Measurements from ENCODE around the gene DAPK1.

DAPK1 gene

DNA sequence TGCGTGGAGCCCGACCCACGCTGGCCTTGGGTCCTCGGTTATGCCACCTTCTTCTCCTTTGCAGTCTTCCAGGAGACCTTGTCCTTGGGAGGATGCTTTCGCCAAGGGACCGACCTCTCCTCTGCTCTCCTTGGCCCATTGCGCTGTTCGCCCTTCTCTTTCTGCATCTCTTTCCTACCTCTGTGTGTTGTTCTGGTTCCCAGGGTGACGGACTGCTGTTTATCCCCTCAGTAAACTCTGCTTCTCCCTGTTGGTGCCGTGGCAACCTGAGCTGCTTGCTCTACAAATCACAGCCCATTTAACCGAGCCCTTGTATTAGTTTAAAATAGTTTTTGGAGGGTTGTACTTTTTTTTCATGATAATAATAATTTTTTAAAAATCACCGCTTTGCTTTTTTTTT, 97.9 kb downstream of the DAPK1 start:
- DNase-seq: no peak

DNA sequence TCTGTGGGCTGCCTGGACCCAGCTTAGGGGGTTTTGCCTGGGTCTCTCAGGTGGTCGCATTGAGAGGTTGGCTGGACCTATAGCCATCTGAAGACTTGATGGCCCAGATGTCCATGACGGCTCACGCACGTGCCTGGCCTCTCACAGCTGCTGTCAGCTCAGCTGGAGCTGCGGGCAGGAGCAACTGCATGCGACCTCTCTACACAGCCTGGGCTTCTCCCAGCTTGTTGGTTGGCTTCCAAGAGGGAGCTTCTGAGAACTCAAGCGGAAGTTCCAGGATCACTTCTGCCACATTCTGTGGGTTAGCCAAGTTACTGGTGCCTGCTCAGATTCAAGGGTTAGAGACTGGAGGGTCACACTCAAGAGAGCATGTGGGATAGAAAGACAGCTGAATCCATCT, 99.2 kb downstream of the DAPK1 start:
- DNase-seq: no peak

DNA sequence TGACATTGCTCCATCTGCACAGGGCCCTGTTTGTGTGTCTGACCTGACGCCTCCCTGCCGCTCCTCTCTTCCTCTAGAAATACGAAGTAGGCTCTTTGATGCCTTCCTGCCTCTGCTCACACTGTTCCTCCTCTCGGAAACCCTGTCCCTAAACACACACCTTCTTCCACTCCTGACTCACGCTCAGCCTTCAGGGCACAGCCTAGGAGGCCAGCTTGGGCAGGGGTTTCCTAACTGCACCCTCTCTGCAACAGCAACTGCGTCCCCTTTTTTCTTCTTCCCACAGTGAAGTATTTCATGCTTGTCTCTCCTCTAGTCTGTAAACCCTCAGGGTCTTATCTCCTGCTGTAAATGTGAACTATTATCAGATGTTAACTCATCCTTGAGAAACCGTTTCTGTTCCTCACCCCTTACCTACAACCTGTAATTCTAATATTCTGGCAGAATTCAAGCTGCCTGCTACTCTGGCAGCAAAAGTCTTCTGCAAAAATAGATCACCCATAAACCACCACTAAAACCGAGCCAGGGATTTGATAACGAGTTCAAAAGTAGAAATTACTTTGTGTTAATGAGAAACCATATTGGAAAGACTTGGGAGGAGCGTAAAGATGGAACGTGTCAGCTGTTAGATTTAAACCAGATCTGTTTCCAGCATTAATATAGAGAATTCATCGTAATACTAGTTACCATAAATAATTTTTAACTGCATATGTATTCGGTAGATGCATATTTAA, 100.2 kb downstream of the DAPK1 start:
- DNase-seq: no peak

DNA sequence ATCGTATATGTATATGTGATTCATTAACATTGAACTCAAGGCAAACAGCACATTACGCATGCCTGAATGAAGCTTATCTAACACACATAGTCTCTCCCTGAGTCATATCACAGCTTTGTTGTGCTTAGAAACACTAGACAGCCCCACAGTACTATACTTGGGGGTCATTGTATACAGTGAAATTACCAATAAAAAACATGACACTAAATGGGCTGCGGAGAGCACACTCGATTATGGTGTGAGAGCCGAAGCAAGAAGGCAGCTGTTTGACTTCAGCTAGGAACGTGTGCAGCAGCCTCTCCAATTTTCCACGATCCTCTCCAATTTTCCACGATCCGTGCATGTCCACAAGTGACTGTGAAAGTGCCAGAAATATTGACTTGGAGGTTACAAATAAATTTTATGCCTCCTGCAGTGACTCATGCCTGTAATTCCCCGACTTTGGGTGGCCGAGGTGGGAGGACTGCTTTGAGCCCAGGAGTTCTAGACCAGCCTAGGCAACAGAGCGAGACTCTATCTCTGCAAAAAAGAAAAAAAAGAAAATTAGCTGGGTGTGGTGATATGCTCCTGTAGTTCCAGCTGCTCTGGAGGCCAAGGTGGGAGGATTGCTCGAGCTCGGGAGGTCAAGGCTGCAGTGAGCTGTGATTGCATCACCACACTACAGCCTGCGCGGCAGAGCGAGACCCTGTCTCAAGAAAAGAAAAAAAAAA, 102.4 kb downstream of the DAPK1 start:
- peak; percentile 48 to 59 (median 52) for DNase-seq

DNA sequence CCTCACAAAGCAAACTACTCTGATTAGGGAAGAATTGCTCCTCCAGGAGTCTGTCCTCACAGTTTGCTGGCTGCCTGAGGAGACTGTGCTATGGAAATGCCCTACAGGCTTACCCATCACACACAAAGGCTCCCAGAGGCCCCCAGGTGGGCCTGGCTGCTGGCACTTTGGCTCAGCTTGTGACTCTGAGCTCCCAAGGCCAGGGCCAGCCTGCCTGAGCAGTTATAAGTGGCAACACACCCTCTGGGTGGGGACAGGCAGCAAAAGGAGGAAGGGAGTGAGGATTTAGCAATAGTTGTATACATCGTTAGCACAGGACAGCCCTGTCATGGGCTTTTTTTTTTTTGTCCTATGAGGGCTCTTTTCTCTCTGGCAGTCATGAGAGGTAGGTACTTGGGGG, 103.5 kb downstream of the DAPK1 start:
- peak; percentile 82 to 83 (median 83) for DNase-seq

DNA sequence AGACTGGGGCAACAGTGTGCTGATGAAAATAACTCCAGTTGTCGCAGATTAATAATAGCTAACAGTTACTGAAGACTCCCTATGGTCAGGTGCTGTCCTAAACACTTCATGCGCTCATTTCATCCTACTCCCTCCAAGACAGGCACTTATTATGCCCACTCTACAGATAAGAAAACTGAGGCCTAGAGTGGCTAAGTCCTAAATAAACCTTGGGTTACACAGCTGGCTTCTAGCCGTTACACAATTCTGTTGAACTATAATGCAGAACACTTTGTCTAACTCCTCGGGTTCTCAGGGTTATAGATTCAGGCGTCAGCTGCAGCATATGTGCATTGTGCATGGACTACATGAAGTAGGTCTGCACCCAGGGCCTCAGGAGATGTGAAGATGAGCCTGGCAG, 103.9 kb downstream of the DAPK1 start:
- no peak for DNase-seq

DNA sequence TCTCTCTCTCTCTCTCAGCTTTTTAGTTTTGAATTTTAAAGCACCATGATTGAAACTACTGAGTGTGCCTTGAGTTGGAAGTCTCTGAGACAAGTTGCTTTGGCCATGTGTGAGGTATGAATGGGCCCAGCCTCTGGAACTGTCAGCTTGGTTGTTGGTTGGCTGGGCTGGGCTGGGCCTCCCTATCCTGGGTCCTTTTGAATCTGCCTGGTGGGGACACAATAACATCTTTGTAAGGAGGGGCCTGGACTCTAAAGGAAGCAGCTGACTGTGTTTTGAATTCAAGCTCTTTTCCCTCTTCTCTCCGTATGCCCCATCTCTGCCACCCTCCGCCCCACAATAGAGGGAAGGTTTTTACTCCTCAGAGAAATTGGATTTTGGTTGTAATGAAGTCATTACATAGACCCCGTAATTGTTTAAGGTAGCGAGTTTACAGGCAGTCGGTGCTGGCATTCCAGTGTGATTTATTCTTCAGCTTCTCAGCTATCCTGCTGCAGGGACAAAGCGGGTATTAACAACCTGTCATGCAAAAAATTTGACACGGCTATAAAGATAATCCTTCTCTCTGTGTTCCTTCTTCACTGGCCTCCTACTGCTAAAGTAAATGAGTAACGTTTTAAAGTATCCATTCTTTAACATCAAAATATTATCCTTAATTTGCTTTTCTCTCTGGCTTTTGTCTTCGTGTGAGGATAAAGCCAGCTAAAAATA, 105.4 kb downstream of the DAPK1 start:
- DNase-seq: no peak

DNA sequence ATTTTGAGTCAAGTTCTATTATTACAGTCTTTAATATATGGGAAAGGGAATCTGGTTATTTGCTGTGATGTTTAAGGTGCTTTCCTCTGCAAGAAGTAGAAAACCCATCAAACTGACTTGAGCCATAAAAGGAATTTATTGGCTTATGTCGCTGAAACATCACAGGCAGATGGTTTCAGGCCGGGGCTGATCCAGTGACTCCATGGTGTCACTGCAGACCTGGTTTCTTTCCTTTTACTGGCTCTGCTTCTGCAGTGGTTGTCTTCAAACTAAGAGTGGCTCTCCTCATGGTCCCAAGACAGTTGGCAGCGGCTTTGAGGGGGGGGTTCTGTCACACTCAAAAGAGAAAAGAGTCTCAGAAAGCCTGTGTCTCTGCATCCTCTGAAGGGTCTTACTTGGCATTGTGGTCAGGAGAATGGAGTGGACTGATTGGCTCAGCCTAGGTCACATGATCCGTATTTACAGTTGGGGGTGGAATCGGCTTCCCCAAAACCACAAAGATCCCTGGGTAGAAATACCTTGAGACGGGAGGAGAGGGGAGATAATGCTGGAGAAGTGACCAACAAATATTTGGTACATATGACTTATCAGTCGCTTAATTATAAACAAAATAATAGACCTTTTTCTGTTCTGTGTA, 106.3 kb downstream of the DAPK1 start:
- DNase-seq: no peak

DNA sequence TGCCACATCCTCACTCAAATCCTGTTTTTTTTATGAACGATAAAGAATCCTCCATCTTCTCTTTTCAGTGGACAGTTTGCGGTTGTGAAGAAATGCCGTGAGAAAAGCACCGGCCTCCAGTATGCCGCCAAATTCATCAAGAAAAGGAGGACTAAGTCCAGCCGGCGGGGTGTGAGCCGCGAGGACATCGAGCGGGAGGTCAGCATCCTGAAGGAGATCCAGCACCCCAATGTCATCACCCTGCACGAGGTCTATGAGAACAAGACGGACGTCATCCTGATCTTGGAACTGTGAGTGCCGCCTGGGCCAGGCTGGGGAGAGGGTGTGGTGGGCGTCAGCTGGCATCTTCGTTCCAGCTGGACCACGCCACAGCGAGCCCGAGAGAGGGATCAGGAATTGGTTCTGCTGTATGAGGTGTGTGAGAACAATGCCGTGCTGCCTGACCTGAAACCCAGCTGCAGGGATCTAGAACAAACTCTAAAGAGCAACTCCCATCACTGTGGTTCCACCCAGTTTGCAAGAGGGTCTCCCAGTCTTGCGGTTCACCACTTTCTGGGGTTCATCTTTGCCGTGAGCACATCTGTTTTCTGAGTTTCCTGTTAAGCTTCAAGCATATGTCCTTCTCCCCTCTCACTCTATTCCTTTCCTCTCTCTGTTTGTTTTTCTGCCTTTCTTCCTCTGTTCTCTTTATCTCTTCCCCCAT, 107.4 kb downstream of the DAPK1 start:
- no peak for DNase-seq

DNA sequence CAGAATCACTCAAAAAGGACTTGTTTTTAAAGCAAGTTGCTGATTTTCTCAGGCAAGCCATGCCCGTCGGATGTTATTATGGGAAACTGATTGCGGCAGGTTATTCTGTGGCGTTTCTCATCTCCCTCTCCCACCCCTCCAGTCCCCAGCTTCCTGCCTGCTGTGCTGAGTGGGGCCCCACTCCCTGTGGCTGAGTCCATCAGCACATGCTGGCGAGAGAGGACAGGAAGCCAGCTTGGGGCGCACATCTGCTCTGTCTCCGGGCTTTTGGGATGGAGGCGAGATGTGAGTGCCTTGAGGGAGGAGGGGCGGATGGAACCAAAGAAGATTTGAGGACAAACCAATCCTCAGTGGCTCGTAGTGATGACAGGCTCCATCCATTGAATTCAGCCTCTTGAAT, 108.0 kb downstream of the DAPK1 start:
- DNase-seq: no peak

DNA sequence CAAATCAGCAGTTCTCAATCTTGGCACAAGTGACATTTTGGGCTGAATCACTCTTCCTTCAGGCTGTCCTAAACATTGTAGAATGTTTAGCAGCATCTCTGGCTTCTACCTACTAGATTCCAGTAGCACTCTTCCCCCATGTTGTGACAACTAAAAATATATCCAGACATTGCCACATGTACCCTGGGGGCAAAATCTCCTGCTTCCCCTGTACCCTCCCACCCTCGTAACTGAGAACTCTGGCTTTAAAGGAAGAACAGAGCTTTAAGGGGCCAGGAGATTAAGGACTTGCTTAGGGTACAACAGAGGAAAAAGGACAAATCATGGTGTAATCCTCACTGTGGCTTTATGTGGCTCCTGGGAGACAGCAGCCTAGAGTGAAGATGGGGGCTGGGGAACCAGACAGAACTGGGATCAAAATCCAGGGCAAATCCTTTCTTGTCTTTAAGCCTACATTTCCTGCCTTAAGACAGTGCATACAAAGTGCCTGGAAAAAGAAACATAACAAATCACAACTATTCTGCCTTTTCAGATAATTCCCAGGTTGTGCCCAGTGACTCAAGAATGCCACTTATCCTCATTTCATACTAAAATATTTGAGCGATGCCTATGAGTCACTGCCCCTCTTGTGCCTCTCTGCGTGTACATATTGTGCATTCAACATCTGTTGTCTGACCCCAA, 109.3 kb downstream of the DAPK1 start:
- peak in 2 of 3 donors; percentile 50 to 55 for DNase-seq

DNA sequence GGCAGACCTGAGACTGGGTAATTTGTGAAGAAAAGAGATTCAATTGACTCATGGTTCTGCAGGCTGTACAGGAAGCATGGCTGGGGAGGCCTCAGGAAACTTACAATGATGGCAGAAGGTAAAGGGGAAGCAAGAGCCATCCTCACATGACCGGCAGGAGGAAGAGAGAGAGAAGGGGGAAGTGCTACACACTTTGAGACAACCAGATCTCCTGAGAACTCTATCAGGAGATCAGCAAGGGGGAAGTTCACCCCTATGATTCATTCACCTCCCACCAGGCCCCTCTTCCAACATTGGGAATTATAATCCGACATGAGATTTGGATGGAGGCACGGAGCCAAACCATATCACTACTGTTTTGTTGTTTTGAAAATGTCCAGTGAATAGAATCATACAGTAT, 110.2 kb downstream of the DAPK1 start:
- peak; percentile 74 to 76 (median 74) for DNase-seq

DNA sequence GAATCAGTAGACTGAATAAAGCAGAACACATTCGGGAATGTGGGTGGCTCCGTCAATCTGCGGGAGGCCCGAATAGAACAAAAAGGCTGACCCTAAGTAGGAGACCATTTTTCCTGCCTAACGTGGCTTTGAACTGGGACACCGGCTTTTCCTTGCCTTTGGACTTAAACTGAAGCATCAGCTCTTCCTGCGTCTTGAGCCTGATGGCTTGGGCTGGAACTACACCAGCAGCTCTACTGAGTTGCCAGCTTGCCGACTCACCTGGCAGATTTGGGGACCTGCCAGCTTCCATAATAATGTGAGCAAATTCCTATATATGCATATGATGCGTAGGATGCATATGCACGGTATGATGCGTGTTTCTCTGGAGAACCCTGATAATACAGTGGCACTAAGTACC, 111.3 kb downstream of the DAPK1 start:
- DNase-seq: no peak

DNA sequence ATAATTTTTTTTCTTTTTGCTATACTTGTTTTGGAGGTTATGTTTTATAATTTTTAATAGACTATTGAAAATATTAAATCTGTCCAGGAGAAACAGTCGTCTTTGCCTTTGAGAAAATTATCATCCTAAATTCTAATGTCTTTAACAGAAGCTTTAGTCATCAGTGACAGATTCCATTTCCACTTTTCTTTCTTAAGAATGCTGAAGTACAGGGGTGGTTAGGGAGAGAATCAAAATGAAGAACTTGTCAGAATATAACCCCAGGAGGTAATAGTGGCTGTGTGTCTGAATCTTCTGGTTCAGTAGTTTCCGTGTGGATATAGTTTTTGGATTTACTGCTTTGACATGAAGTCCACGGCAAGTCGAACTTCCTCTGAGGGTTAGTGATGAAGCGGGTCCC, 111.8 kb downstream of the DAPK1 start:
- DNase-seq: peak in 2 of 3 donors; percentile 59 to 61

DNA sequence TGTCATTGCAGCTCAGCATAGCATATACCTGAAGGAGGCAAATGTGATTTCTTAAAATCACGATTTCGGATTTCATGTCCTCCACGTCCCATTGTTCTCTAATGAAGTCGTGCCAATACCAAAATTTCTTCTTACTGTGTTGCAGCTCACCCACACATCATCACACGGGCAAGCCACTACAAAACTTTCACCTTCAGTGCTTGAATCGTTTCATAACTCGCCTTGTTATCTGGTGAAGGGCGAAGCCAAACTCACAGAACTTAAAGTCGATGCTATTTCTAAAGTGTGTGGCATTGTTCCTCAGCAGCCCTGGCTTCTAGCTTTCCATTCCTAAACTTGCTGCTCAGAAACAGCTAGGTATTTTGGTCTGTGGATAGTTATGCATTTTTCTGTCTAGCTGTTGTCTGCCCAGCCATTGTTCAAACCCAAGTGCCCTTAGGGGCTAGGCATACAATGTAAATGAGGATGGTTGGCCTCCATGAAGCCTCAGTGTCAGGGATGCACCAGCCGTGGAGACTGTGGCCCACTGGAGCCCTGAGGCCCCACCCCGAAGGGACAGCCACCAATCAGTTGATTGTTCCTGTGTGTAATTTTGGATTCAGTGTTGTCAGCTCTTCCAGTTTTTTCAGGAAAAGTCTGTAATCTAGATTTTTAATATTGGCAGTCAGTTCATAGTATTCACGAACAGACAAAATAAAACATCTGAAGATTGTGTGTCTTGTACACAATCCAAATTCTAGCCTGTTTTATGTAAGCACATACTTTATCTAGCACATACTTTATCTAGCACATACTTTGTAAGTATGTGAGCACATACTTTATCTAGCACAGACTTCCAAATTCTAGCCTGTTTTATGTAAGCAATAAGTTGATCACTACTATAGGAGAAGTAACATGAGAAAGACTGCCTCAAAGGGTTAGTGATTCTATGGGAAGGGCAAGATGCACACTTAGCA, 112.8 kb downstream of the DAPK1 start:
- no peak for DNase-seq

DNA sequence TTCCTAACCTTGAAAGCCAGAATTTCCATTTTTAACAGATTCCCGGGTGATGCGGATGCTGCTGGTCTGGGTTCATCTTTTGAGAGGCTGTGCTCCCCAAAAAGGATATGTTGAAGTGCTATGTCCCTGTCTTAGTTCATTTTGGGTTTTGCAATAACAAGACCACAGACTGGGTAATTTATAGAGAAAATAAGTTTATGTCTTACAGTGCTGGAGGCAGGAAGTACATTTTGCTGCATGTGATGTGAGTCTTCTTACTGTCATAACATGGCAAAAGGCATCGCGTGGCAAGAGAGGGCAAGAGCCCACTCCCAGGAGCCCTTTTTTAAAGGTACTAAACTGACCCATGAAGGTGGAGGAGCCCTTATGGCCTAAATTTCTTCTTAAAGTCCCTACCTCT, 114.1 kb downstream of the DAPK1 start:
- DNase-seq: no peak

DNA sequence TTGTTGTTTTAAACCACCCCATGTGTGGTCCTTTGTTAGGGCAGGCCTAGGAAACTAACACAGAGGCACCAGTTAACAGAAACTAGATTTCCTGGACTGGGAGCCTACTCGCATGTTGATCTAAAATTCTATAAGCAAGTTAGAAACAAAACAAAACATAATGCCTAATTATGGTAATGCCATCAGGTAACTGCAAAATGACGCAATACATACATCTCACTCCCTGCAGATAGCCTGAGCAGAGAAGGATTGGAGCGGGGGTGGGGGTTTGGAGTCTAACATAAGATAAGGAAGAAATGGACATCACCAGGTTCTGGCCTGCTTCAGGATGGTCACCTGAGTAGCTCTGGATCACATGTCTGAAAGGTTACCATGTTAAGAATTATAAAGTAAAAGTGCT, 114.9 kb downstream of the DAPK1 start:
- no peak for DNase-seq

DNA sequence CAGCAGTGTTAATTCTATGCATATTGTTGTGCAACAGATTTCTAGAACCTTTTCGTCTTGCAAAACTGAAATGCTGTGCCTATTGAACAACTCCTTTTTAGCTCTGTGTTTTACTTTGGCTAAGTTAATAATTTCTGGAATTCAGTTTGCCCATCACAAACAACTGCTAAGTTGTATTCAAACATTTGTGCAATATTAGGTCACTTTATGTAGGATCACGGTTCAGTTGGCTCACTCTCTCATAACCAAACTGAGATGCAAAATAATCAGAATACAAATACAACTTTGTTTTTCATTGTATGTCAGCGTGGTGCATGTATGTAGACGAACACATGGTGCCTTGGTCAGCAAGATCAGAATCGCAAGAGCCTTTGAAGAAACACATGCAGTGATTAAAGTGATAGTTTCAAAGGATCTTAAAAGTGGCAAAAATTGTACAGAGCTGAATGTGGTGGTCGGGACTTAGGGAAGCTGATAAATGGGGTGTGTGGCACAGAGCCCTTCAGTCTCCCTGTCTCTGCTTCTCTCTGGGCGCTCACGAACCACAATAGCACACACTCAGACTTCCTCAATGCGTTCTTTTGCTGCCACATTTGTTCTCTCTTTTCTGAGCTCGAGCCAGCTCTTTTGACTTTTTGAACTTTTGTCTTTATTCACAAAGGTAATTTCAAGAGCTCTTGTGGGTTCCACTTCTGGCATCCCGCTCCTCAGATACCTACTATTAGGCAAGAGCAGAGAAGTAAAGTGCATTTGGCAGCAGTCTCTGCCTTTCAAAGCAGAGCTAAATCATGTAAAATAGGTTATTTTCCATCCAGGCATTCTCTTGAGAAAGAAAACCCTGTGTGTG, 115.8 kb downstream of the DAPK1 start:
- DNase-seq: no peak

DNA sequence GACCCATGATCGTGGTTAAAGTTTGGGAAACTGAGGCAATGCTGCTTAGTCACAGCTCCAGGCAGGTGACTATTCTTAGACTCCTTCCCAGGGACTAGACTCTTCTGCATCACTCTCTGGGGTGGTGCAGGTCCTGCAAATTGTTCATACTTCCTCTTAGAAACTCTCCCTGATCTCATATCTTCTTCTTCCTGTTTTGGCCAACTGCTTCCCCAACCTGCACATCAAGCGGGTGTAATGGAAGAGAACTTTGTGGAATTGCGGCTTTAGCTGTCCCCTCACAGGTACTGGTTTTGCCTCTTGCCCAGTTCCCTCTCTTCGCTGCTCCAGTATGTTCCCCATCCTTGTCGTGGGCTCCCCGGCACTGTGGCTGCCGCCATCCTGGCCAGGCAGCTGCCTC, 116.7 kb downstream of the DAPK1 start:
- peak; percentile 68 to 77 (median 75) for DNase-seq

DNA sequence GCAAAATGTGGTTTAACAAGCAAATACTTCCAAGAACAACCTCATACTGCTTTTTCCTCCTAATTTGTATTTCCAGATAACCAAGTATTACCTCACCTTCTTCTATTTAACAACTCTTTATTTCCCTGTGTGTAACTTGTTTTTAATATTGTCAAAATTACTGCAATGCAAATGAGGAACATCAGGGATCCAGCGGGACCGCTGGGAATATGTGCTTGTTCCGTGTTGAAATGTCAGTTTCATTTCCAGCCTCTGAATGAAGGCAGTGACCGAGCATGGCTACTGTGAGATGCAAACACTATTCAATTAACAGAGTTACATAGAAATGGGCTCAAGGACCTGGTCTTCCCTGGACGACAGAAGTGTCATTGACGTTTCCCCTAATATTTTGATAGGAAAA, 117.5 kb downstream of the DAPK1 start:
- no peak for DNase-seq
